Measurements from ENCODE around the gene LBHD2.
"Not testable (repeated sequence)": the region's sequence is repeated elsewhere in the genome, so short reads cannot be mapped to it uniquely, and the experiment has no call there.

DNA sequence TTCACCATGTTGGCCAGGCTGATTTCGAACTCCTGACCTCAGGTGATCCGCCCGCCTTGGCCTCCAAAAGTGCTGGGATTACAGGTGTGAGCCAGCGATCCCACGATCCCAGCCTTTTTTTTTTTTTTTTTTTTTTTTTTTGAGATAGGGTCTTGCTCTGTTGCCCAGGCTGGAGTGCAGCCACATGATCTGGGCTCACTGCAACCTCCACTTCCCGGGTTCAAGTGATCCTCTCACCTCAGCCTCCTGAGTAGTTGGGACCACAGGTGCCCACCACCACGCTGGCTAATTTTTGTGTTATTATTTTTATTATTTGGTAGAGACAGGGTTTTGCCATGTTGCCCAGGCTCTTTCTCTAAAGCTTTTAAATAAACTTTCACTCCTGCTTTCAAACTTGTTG lies 33.5 kb downstream of the LBHD2 start:
- TF ChIP-seq, protein P1, sequence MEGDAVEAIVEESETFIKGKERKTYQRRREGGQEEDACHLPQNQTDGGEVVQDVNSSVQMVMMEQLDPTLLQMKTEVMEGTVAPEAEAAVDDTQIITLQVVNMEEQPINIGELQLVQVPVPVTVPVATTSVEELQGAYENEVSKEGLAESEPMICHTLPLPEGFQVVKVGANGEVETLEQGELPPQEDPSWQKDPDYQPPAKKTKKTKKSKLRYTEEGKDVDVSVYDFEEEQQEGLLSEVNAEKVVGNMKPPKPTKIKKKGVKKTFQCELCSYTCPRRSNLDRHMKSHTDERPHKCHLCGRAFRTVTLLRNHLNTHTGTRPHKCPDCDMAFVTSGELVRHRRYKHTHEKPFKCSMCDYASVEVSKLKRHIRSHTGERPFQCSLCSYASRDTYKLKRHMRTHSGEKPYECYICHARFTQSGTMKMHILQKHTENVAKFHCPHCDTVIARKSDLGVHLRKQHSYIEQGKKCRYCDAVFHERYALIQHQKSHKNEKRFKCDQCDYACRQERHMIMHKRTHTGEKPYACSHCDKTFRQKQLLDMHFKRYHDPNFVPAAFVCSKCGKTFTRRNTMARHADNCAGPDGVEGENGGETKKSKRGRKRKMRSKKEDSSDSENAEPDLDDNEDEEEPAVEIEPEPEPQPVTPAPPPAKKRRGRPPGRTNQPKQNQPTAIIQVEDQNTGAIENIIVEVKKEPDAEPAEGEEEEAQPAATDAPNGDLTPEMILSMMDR (IDR thresholded peaks at IDR 0.05): not testable (repeated sequence)
- not testable (repeated sequence) for TF ChIP-seq POLR2AphosphoS5 (IDR thresholded peaks at IDR 0.05; ENCODE audit: insufficient read depth in 1 of 2, low read depth in 1 of 2)

All from vagina (tissue), 2 donors.